ENCODE measurements around the gene CDC42BPA.
"Not testable (repeated sequence)": the region's sequence is repeated elsewhere in the genome, so short reads cannot be mapped to it uniquely, and the experiment has no call there.

CDC42BPA gene

GRCh38 chr1:227140376-227140775, 177.9 kb downstream of the CDC42BPA start:
- DNase-seq, result no peak

DNA sequence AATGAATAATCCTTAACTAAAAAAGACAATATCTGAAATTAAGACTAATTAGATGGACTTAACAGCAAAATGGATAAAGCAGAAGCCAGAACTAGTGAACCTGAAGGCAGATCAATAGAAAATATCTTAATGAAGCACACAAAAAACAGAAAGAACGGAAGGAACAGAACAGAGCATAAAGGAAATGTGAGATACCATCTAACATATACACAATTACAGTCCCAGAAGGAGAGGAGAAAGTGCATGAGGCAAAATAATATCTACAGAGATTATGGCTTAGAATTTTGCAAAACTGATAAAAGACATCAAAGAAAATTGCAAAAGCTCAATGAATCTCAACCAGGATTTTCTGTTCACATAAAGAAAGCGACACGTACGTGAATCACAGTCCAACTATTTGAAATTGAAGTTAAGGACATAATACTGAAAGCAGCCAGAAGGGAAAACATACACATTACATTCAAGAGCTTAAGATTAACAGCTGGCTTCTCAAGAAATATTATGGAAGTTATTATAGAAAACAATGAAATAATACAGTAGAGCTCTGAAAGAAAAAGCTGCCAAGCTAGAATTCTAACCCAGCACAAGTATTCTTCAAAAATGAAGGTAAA, 182.0 kb downstream of the CDC42BPA start:
- DNase-seq, result no peak

- DNase-seq, result no peak
Measured at GRCh38 chr1:227134686-227135314, 183.5 kb downstream of the CDC42BPA start.

GRCh38 chr1:227132695-227133094, 185.6 kb downstream of the CDC42BPA start:
- DNase-seq, result not testable (repeated sequence)

DNA sequence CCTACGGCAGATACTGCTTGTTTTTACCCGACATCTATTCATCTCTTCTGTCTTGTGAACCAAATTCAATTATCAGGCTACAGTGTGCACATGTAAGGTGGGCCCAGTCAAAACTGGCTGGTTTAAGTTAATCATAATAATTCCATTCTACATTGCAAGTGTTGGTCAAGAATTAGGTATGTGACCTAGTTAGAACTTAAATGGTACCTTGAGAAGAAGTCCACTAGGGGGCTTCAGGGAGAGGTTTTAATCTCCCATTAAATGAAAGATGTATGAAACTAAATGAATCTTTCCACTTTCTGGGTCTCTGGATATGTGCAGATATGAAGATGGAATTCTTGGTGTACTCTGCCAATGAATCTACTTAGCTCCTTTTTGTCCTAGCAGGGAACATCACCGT, 187.1 kb downstream of the CDC42BPA start:
- no peak for DNase-seq

DNA sequence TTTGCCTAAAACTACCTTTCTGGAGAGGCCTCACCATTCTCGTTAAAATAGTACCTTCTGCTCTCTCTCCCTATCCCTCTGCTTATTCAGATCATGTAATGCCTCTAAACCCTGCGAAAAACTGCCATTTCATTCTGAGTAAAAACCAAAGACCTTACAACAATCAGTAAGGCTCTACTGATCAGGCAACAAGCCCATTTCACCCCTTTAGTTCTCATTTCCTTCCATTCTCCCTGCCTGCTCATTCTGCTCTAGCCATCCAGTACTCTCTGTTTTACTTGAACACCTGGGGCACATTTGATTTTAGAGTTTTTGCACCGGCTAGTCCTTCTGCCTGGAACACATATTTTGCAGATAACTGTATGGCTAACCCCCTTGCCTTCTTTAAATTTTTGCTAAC, 190.4 kb downstream of the CDC42BPA start:
- DNase-seq, result no peak

GRCh38 chr1:227125929-227126545, 192.3 kb downstream of the CDC42BPA start:
- no peak for DNase-seq

- DNase-seq, result no peak
Measured at GRCh38 chr1:227124473-227124872, 193.8 kb downstream of the CDC42BPA start.

DNA sequence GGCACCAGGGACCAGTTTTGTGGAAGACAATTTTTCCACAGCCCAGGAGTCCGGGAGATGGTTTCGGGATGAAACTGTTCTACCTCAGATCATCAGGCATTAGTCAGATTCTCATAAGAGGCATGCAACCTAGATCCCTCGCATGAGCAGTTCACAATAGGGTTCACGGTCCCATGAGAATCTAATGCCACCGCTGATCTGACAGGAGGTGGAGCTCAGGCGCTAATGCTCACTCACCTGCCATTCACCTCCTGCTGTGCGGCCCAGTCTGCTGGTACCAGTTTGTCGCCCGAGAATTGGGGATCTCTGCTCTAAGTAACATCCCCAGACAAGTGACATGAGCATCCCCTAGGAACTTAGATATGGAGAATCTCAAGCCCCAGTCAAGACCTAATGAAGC, 197.5 kb downstream of the CDC42BPA start:
- no peak for DNase-seq

GRCh38 chr1:227112538-227112937, 205.8 kb downstream of the CDC42BPA start:
- no peak for DNase-seq

GRCh38 chr1:227111782-227112181, 206.5 kb downstream of the CDC42BPA start:
- DNase-seq, result no peak

DNA sequence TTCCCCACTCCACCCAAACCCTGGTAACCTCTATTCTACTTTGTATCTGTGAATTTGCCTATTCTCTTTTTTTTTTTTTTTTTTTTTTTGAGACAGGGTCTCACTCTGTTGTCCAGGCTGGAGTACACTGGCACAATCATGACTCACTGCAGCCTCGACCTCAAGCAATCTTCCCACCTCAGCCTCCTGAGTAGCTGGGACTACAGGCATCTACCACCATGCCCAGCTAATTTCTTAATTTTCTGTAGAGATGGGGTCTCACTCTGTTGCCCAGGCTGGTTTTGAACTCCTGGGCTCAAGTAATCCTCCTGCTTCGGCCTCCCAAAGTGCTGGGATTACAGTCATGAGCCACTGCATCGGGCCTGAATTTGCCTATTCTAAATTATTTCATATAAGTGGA, 213.0 kb downstream of the CDC42BPA start:
- DNase-seq, result not testable (repeated sequence)

DNA sequence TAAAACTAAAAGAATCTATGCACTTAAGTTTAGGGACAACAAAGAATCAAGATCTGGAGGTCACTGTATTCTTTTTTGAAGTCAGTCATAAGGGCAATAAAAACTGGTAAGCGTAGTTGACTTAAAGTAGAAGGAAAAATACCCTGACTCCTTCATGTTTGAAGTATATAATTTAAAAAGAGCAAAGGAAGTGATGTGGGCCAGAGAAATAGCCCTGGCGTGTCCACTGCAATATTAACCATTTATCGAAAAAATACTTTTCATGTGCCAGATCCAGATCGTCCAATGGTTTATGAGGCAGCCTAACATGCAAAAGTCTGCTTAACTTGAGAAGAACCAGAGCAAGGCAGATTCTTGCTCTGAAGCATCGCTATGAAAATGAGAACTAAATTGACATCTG, 216.2 kb downstream of the CDC42BPA start:
- no peak for DNase-seq

- DNase-seq, result no peak
Measured at GRCh38 chr1:227094249-227094966, 223.9 kb downstream of the CDC42BPA start.

DNA sequence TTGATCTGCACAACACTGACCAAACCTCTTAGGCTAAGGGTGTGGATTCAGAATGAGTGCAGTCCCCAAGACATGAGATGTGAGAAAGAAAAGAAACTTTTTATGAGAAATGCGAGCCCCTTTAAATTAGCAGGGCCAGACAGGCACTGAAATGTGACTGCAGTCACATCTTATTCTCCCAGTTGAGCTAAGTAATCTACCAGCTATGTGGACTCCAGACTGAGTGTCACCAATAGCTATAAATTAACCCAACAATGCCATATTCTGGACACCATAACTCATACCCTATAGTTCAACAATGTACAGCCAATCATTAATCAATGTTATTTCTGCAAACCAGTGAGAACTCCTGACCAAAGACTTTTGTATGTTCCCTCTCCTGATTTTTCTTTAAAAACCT, 225.0 kb downstream of the CDC42BPA start:
- DNase-seq, result no peak

DNA sequence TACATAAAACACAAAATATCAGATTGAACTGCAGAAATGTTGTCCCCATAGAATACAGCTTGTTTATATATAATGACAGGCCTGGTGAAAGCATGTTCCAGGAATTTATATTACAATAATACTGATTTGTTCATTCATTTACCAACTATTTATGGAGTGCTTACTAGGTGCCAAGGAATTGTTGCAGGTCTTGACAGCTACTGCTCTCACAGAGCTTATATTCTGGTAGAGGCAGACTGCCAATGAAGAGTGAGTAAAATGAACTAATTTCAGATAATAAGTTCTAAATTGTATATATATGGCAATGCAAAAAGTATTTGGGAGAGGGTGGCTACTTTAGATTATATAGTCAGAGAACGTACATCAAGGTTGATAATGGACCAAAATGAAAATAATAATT, 226.2 kb downstream of the CDC42BPA start:
- no peak for DNase-seq

GRCh38 chr1:227086636-227087035, 231.7 kb downstream of the CDC42BPA start:
- no peak for DNase-seq

- DNase-seq, result no peak
Measured at GRCh38 chr1:227082999-227083746, 235.1 kb downstream of the CDC42BPA start.

DNA sequence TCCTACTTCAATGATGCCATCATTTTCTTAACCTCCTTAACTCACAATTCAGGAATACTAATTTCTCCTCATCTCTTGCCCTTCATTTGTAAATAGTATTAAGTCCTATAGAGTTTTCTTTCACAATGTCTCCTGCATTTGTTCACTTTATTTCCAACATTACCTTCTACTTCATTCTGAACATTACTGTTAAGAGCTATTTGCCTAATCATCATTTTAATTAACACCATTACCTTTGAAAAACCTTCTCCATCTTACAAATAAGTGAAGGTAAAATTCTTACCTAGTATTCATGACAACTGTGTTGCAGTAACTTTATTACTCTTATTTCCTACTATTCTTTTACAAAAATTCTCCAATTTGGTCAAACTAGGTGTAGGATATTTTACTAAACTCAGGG, 240.5 kb downstream of the CDC42BPA start:
- DNase-seq, result no peak

- no peak for DNase-seq
Measured at GRCh38 chr1:227073786-227074185, 244.5 kb downstream of the CDC42BPA start.

DNA sequence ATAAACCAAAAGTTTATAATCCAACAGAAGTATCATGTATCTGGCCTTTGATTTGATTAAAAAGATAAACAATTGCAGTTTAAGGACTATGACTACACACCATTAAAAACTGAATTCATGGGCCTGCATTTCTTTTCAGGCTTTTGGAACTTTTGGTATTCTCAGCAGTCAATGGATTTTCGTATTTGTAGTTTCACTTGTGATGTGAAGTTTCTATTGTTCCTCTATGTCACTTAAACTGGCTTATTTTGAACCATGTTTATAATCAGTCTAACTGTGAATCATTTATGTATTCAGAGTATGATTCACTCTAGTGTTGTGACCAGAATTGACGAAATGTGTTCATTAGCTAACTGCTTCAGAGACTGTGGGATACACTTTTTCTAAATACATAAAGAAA, 245.3 kb downstream of the CDC42BPA start:
- DNase-seq, result no peak
